ENCODE data around the gene SPTA1. TPM values are rescaled to one million over a fixed set of nuclear protein-coding genes. Genes with fewer than 3 reads are reported as not detected.

SPTA1 gene
- total and polyA plus RNA-seq, 2 of the 4 experiments (the other 2 are of a cell fraction): not detected

GRCh38 chr1:158724442-158724841, 37.9 kb upstream of the SPTA1 start:
- Histone ChIP-seq H2AFZ (replicated peaks; ENCODE audit: low read length, poor library complexity) (no peak overlapping the region), H3K27ac (ENCODE audit: insufficient read depth, low read length) (no peak overlapping the region), H3K4ac (ENCODE audit: low read depth, low read length) (no peak overlapping the region), H4K20me1 (ENCODE audit: insufficient read depth, low read length) (no peaks in the 10 kb centered on the region), H2AK9ac (replicated peaks; ENCODE audit: low read depth, low read length, poor library complexity) (no peak overlapping the region), H3K23ac (ENCODE audit: low read depth, low read length) (no peak overlapping the region), H3K14ac (replicated peaks; ENCODE audit: low read depth, low read length) (no peak overlapping the region), H3K79me1 (ENCODE audit: low read depth in 1 of 2, low read length in 2 of 2) (no peaks in the 10 kb centered on the region), H4K5ac (ENCODE audit: low read depth, low read length) (no peak overlapping the region), H2BK15ac (ENCODE audit: low read depth, low read length) (no peak overlapping the region), H3K9me1 (ENCODE audit: insufficient read depth, low read length) (no peaks in the 10 kb centered on the region), H3K4me1 (ENCODE audit: control insufficient read depth, insufficient read depth, low read length) (no peaks in the 10 kb centered on the region), H3K36me3 (ENCODE audit: control insufficient read depth, insufficient read depth, low read length) (no peaks in the 10 kb centered on the region), H2BK20ac (ENCODE audit: low read depth, low read length) (no peak overlapping the region), H4K91ac (ENCODE audit: insufficient read depth, low read depth, low read length) (no peak overlapping the region), H3K18ac (ENCODE audit: low read depth, low read length) (no peak overlapping the region), H2BK120ac (ENCODE audit: low read depth, low read length) (no peak overlapping the region), H3K4me3 (ENCODE audit: insufficient read depth, low read depth, low read length) (no peak overlapping the region), H3K9me3 (ENCODE audit: control insufficient read depth, insufficient read depth, low read length) (no peaks in the 10 kb centered on the region), H3K4me2 (ENCODE audit: low read depth, low read length) (no peak overlapping the region), H3K9ac (ENCODE audit: low read depth, low read length) (no peak overlapping the region), H2AK5ac (ENCODE audit: low read depth, low read length) (no peak overlapping the region), H3K56ac (ENCODE audit: extremely low read depth, insufficient read depth, low read length) (no peak overlapping the region), H2BK5ac (ENCODE audit: low read depth, low read length, poor library complexity, severe bottlenecking) (no peak overlapping the region), H3K27me3 (ENCODE audit: control insufficient read depth, insufficient read depth, low read length) (no peaks in the 10 kb centered on the region), H4K8ac (ENCODE audit: low read depth in 2 of 2, low read length in 2 of 2) (no peak overlapping the region)
- intact Hi-C loops (cut with micrococcal nuclease) (no loop called here), dilution Hi-C loops (cut with HindIII; ENCODE audit: low sequenced_read_pairs, unreplicated experiment) (no loop called here), in situ Hi-C loops (cut with MboI; ENCODE audit: low sequenced_read_pairs) (no loop called here)
- CTCF ChIA-PET: no interaction called here
- ATAC-seq (ENCODE audit: low read depth) (no peak), DNase-seq (no peak)
- no CpG with 5 or more reads among the region's 5 CpGs for WGBS, 2 experiments (ENCODE audit: extremely low coverage in 2 of 2, insufficient read length in 1 of 2)
- POLR2A ChIA-PET (ENCODE audit: unreplicated experiment): no interaction called here
- TF ChIP-seq ELK1 (IDR thresholded peaks at IDR 0.05; ENCODE audit: borderline replicate concordance, low read depth, low read length) (no peak), CHD1 (IDR thresholded peaks at IDR 0.05; ENCODE audit: low read depth, low read length) (no peak), MAFK (IDR thresholded peaks at IDR 0.05; ENCODE audit: low read depth, low read length) (no peak), POLR2A (IDR thresholded peaks at IDR 0.05; ENCODE audit: low read depth, low read length) (no peak)
- TF ChIP-seq, protein P1, sequence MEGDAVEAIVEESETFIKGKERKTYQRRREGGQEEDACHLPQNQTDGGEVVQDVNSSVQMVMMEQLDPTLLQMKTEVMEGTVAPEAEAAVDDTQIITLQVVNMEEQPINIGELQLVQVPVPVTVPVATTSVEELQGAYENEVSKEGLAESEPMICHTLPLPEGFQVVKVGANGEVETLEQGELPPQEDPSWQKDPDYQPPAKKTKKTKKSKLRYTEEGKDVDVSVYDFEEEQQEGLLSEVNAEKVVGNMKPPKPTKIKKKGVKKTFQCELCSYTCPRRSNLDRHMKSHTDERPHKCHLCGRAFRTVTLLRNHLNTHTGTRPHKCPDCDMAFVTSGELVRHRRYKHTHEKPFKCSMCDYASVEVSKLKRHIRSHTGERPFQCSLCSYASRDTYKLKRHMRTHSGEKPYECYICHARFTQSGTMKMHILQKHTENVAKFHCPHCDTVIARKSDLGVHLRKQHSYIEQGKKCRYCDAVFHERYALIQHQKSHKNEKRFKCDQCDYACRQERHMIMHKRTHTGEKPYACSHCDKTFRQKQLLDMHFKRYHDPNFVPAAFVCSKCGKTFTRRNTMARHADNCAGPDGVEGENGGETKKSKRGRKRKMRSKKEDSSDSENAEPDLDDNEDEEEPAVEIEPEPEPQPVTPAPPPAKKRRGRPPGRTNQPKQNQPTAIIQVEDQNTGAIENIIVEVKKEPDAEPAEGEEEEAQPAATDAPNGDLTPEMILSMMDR (conservative IDR thresholded peaks at IDR 0.05; ENCODE audit: low read depth, low read length): no peak
- BruUV-seq (replicated peaks): no TSS peak

Data from IMR-90 (cell line).